Upper lobe of left lung (tissue), 4 donors: Measurements from ENCODE around the gene PLEKHG3.

Source experiments
- CTCF ChIP-seq, 6 experiments: fragments of 450-650 bp in 4 of 6; fragments of 200-600 bp in 2 of 6; sonication (generic) in 2 of 6; IDR thresholded peaks; one replicate each; pipeline ENCODE4 v1.5.1; 2016 to 2019; ENCODE audit warnings: antibody characterized with exemption in 6 of 6
- EP300 ChIP-seq, 4 donors: sonication (generic); formaldehyde crosslinking; IDR thresholded peaks; one replicate each; pipeline ENCODE4 v1.5.1; 2017; ENCODE audit warnings: antibody characterized with exemption in 4 of 4, control low read depth in 2 of 4
- POLR2A ChIP-seq, 4 donors: fragments of 450-650 bp; IDR thresholded peaks; one replicate each; pipeline ENCODE4 v1.5.1; 2016 to 2017; ENCODE audit warnings: antibody characterized with exemption in 4 of 4, mild to moderate bottlenecking in 2 of 4

DNA sequence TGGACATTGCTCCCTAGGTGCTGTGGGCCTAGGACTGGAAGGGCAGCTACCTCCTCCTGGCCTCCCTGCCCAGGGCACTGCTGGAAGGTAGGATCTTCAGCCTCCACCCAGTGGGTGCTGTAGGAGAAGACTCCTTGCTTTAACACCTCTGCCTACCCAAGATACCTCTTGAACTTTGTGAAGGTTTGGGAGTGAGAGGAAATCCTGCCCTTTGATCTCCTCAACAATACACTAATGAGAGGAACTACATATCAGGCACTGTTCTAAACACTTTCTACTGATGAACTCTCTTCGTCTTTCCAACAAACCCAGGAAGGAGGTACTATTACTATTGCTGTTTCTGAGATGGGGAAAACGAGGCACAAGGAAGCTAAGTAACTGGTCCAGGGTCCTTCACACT lies 66.9 kb downstream of the PLEKHG3 start:
- TF ChIP-seq CTCF (IDR thresholded peaks at IDR 0.05), result no peak
- TF ChIP-seq EP300 (IDR thresholded peaks at IDR 0.05), result no peak
- TF ChIP-seq POLR2A (IDR thresholded peaks at IDR 0.05), result no peak
